Loucy (cell line): ENCODE results near the gene DSCAML1.

Source experiments
- CTCF ChIP-seq: fragments of 200-600 bp; sonication (generic); conservative IDR thresholded peaks from 2 replicates; pipeline ENCODE4 v1.5.1; 2014; ENCODE audit warnings: mild to moderate bottlenecking, antibody characterized with exemption, low read length
- EZH2phosphoT487 ChIP-seq: fragments of 200-600 bp; IDR thresholded peaks from 2 replicates; pipeline ENCODE4 v1.6.1; 2018; ENCODE audit warnings: antibody characterized with exemption, mild to moderate bottlenecking, moderate library complexity, borderline replicate concordance

DNA sequence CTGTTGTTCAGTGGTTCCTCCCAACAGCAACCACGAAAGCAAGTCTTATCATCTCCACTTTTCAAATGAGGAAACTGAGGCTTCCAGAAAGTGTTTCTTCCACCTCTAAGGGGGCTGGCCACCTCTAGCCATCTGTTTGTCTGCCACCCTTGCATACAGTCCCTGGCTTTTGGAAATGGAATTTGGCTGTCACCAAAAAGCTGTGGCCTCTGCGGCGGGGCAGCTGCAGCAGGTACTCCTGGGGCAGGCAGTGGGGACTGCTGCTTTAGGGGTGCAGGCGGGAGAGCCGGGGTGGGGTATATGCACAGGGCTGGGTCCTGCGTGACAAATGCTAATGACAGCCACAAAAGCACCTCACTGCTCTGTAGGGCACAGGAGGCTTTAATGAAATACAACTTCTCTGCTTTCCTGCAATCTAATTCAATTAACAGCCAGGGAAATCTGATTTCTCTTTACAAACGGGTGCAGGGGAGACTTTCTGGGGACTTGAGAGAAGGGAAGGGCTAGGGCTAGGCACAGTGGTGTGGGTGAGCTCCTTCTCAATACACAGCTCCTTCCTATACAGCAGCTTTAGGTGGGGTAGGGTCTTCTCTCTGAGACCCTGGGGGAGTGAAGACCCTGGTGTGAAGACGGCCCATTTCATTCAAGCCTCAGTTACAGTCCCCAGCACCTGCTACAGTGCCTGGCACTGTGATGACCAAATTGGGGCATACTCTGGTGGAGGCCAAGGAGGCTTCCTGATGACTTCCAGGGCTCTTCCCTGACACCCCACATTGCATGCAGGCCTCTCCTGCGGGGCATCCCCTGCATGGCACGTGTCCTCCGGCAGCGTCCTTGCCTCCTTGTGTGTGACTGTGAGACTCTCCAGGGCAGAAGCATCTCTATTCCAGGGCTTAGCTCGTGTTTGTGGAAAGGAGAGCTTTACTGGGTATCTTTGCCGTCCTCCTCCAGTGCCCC is 307.7 kb downstream of the DSCAML1 start:
- no peak for TF ChIP-seq CTCF
- no peak for TF ChIP-seq EZH2phosphoT487
